Liver (tissue), 9 donors: ENCODE data around the gene TP73. TPM values are rescaled to one million over a fixed set of nuclear protein-coding genes. Genes with fewer than 3 reads are reported as not detected.

Source experiments
- DNase-seq: peaks from one replicate; pipeline ENCODE4 v3.0.0-alpha.2; 2017; ENCODE audit warnings: low spot score
- H3K27ac ChIP-seq, 2 donors: one replicate each; pipeline ENCODE4 v1.7.0; 2013; ENCODE audit warnings: inconsistent platforms in 2 of 2, low read length in 2 of 2, control low read depth in 1 of 2, low read depth in 1 of 2, mild to moderate bottlenecking in 1 of 2
- H3K27me3 ChIP-seq, 4 donors: one replicate each; pipeline versions ENCODE4 v1.6.1 to v1.7.0; 2013; ENCODE audit warnings: low read length in 3 of 4, inconsistent platforms in 1 of 4, mild to moderate bottlenecking in 1 of 4, moderate library complexity in 1 of 4; ENCODE audit not compliant: control insufficient read depth in 4 of 4, insufficient read depth in 4 of 4
- H3K36me3 ChIP-seq, 4 donors: one replicate each; pipeline versions ENCODE4 v1.6.1 to v1.7.0; 2013; ENCODE audit warnings: low read length in 3 of 4, mild to moderate bottlenecking in 3 of 4, low read depth in 1 of 4, moderate library complexity in 1 of 4; ENCODE audit not compliant: control insufficient read depth in 4 of 4, insufficient read depth in 3 of 4
- H3K4me1 ChIP-seq, 4 donors: one replicate each; pipeline versions ENCODE4 v1.6.1 to v1.7.0; 2013; ENCODE audit warnings: low read length in 3 of 4, mild to moderate bottlenecking in 3 of 4, moderate library complexity in 1 of 4; ENCODE audit not compliant: control insufficient read depth in 4 of 4, insufficient read depth in 4 of 4
- H3K4me3 ChIP-seq, 3 donors: one replicate each; pipeline versions ENCODE4 v1.6.1 to v1.7.0; 2013; ENCODE audit warnings: low read length in 3 of 3, control low read depth in 1 of 3, low read depth in 1 of 3, mild to moderate bottlenecking in 1 of 3
- H3K9ac ChIP-seq, 2 donors: one replicate each; pipeline ENCODE4 v1.7.0; 2013; ENCODE audit warnings: low read length in 2 of 2, mild to moderate bottlenecking in 2 of 2, moderate library complexity in 2 of 2, control low read depth in 1 of 2, low read depth in 1 of 2
- H3K9me3 ChIP-seq, 4 donors: one replicate each; pipeline versions ENCODE4 v1.6.1 to v1.7.0; 2013; ENCODE audit warnings: low read length in 3 of 4; ENCODE audit not compliant: control insufficient read depth in 4 of 4
- EGR1 ChIP-seq, 2 donors: IDR thresholded peaks; 2 replicates each; pipeline ENCODE4 v1.6.1; 2016 to 2018; ENCODE audit warnings: antibody characterized with exemption in 2 of 2, low read depth in 2 of 2
- FOXA1 ChIP-seq: IDR thresholded peaks from 2 replicates; pipeline ENCODE4 v1.6.1; 2016; ENCODE audit warnings: antibody characterized with exemption
- FOXA2 ChIP-seq: IDR thresholded peaks from 2 replicates; pipeline ENCODE4 v1.6.1; 2016; ENCODE audit warnings: antibody characterized with exemption
- GABPA ChIP-seq, 2 donors: IDR thresholded peaks in 1 of 2; conservative IDR thresholded peaks in 1 of 2; 2 replicates each; pipeline ENCODE4 v1.6.1; 2016; ENCODE audit warnings: antibody characterized with exemption in 2 of 2, mild to moderate bottlenecking in 1 of 2, moderate library complexity in 1 of 2
- HNF4A ChIP-seq, 2 donors: conservative IDR thresholded peaks; 2 replicates each; pipeline ENCODE4 v1.6.1; 2016; ENCODE audit warnings: antibody characterized with exemption in 2 of 2, mild to moderate bottlenecking in 2 of 2
- HNF4G ChIP-seq: IDR thresholded peaks from 2 replicates; pipeline ENCODE4 v1.6.1; 2016; ENCODE audit warnings: antibody characterized with exemption
- JUND ChIP-seq, 2 donors: IDR thresholded peaks; 2 replicates each; pipeline ENCODE4 v1.6.1; 2016; ENCODE audit warnings: antibody characterized with exemption in 2 of 2
- NR2F2 ChIP-seq: IDR thresholded peaks from 2 replicates; pipeline ENCODE4 v1.6.1; 2016; ENCODE audit warnings: antibody characterized with exemption
- RAD21 ChIP-seq, 2 donors: IDR thresholded peaks; 2 replicates each; pipeline ENCODE4 v1.6.1; 2016; ENCODE audit warnings: antibody characterized with exemption in 2 of 2, mild to moderate bottlenecking in 2 of 2
- RXRA ChIP-seq, 2 donors: IDR thresholded peaks; 2 replicates each; pipeline ENCODE4 v1.6.1; 2017 to 2018; ENCODE audit warnings: antibody characterized with exemption in 2 of 2, mild to moderate bottlenecking in 1 of 2
- SP1 ChIP-seq: IDR thresholded peaks from 2 replicates; pipeline ENCODE4 v1.6.1; 2018; ENCODE audit warnings: antibody characterized with exemption, mild to moderate bottlenecking
- TAF1 ChIP-seq: conservative IDR thresholded peaks from 2 replicates; pipeline ENCODE4 v1.6.1; 2016; ENCODE audit warnings: antibody characterized with exemption, mild to moderate bottlenecking
- YY1 ChIP-seq: IDR thresholded peaks from 2 replicates; pipeline ENCODE4 v1.6.1; 2016; ENCODE audit warnings: antibody characterized with exemption, mild to moderate bottlenecking
- ZBTB33 ChIP-seq: IDR thresholded peaks from 2 replicates; pipeline ENCODE4 v1.6.1; 2016; ENCODE audit warnings: antibody characterized with exemption
- WGBS: extraction: QIAGEN DNeasy Blood & Tissue Kit; methylation state at CpG from one replicate; pipeline ENCODE4 v1.1.7; 2013; 5-methylcytosine and 5-hydroxymethylcytosine counted together
- polyA plus RNA-seq, 2 donors: library from polyadenylated mRNA; stranded (reverse) in 1 of 2; unstranded in 1 of 2; fragments of 200-250 nt in 1 of 2; fragments of >200 nt in 1 of 2; fragmentation: Nextera tagmentation in 1 of 2; extraction: Ambion mirVana in 1 of 2; gene quantifications; one replicate each; pipeline versions ENCODE4 v1.2.1 to v1.2.3, GENCODE V29; 2013 to 2015
- total RNA-seq, 2 donors: library from RNA; depleted of rRNA; stranded (reverse); fragments of >200 nt; gene quantifications; one replicate each; pipeline ENCODE4 v1.2.3, GENCODE V29; 2014
- TF ChIP-seq, protein P1 (sequence below): fragments of 150-350 bp; IDR thresholded peaks from 2 replicates; pipeline ENCODE4 v1.5.1; 2017; ENCODE audit warnings: improper control_type of control experiment, low read depth, low read length; ENCODE audit not compliant: missing input control
- TF ChIP-seq, protein P2 (sequence below): IDR thresholded peaks from 2 replicates; pipeline ENCODE4 v1.6.1; 2016; ENCODE audit warnings: antibody characterized with exemption
- TF ChIP-seq, protein P3 (sequence below): IDR thresholded peaks from 2 replicates; pipeline ENCODE4 v1.6.1; 2016; ENCODE audit warnings: antibody characterized with exemption
- donor health status: healthy.
- donor health status: healthy.
- donor health status: healthy.
- donor health status: healthy.
- donor health status: healthy.

Gene TP73
- total and polyA plus RNA-seq, 4 donors: 0.08 to 0.29 (median 0.18) TPM

DNA sequence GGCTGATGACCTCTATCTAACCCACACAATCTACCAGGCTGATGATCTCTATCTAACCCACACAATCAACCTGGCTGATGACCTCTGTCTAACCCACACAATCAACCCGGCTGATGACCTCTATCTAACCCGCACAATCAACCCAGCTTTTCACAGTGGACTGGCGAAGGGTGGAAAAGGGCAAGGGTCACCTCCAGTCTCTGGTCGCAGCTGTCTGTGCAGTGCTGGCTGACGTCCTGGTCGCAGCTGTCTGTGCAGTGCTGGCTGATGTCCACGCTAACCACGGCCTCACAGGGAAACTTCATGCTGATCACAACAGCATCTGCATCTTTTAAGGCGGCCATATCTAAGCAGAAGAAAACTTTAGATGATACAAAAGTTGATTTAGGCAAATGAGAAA is 87.7 kb downstream of the TP73 start:
- no peak overlapping the region for H3K4me3 ChIP-seq
- DNase-seq: no peak
- H3K9me3 ChIP-seq: no peaks in the 10 kb centered on the region
- peaks cover 4 to 15% (median 5%) of the 10 kb centered on the region in 4 donors for H3K4me1 ChIP-seq
- no peaks in the 10 kb centered on the region for H3K27me3 ChIP-seq
- H3K27ac ChIP-seq: no peak overlapping the region
- 33% methylated on average over 9 of the region's 9 CpGs for WGBS
- peaks cover 3 to 41% (median 11%) of the 10 kb centered on the region in 4 donors for H3K36me3 ChIP-seq
- H3K9ac ChIP-seq: no peak overlapping the region
- TF ChIP-seq HNF4A (conservative IDR thresholded peaks at IDR 0.05): peak; percentile 91 to 93
- TF ChIP-seq ZBTB33: no peak
- TF ChIP-seq SP1: peak; percentile 91
- peak; percentile 97 for TF ChIP-seq NR2F2
- no peak for TF ChIP-seq TAF1
- TF ChIP-seq, protein P1, sequence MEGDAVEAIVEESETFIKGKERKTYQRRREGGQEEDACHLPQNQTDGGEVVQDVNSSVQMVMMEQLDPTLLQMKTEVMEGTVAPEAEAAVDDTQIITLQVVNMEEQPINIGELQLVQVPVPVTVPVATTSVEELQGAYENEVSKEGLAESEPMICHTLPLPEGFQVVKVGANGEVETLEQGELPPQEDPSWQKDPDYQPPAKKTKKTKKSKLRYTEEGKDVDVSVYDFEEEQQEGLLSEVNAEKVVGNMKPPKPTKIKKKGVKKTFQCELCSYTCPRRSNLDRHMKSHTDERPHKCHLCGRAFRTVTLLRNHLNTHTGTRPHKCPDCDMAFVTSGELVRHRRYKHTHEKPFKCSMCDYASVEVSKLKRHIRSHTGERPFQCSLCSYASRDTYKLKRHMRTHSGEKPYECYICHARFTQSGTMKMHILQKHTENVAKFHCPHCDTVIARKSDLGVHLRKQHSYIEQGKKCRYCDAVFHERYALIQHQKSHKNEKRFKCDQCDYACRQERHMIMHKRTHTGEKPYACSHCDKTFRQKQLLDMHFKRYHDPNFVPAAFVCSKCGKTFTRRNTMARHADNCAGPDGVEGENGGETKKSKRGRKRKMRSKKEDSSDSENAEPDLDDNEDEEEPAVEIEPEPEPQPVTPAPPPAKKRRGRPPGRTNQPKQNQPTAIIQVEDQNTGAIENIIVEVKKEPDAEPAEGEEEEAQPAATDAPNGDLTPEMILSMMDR: no peak
- TF ChIP-seq JUND (IDR thresholded peaks at IDR 0.05): peak in 1 of 2 donors; percentile 46
- peak; percentile 56 for TF ChIP-seq FOXA1
- TF ChIP-seq GABPA (IDR thresholded peaks at IDR 0.05 in 1 of 2, conservative IDR thresholded peaks at IDR 0.05 in 1 of 2): peak in 1 of 2 donors; percentile 78
- TF ChIP-seq, protein P2, sequence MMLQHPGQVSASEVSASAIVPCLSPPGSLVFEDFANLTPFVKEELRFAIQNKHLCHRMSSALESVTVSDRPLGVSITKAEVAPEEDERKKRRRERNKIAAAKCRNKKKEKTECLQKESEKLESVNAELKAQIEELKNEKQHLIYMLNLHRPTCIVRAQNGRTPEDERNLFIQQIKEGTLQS: no peak
- TF ChIP-seq, protein P3, sequence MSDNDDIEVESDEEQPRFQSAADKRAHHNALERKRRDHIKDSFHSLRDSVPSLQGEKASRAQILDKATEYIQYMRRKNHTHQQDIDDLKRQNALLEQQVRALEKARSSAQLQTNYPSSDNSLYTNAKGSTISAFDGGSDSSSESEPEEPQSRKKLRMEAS: no peak
- TF ChIP-seq YY1: no peak
- peak; percentile 64 for TF ChIP-seq HNF4G
- no peak for TF ChIP-seq FOXA2
- TF ChIP-seq RXRA (IDR thresholded peaks at IDR 0.05): peak; percentile 100
- TF ChIP-seq EGR1 (IDR thresholded peaks at IDR 0.05; ENCODE audit: low read depth in 2 of 2): peak in 1 of 2 donors; percentile 30
- TF ChIP-seq RAD21 (IDR thresholded peaks at IDR 0.05): no peak

GRCh38 chr1:3740752-3741151 is 88.4 kb downstream of the TP73 start:
- Histone ChIP-seq H3K36me3 (peaks cover 3 to 40% (median 11%) of the 10 kb centered on the region in 4 donors), H3K9me3 (no peaks in the 10 kb centered on the region), H3K27me3 (no peaks in the 10 kb centered on the region), H3K4me3 (no peak overlapping the region), H3K27ac (no peak overlapping the region), H3K9ac (no peak overlapping the region), H3K4me1 (peaks cover 4 to 22% (median 10%) of the 10 kb centered on the region in 4 donors)
- no peak for DNase-seq
- WGBS: 93% methylated on average over 13 of the region's 13 CpGs
- TF ChIP-seq EGR1 (IDR thresholded peaks at IDR 0.05; ENCODE audit: low read depth in 2 of 2) (no peak), YY1 (no peak), FOXA2 (no peak), FOXA1 (no peak), JUND (IDR thresholded peaks at IDR 0.05) (no peak)
- TF ChIP-seq, protein P1: no peak
